GM12864 (cell line): Measurements from ENCODE around the gene DCAF7.

Source experiments
- DNase-seq: peaks from one replicate; pipeline ENCODE4 v3.0.0-alpha.2; 2011; ENCODE audit warnings: low read depth
- H3K4me3 ChIP-seq: 2 replicates; pipeline ENCODE4 v1.5.1; 2011; ENCODE audit warnings: mild to moderate bottlenecking, low read depth, low read length, control low read depth
- TF ChIP-seq, protein P1 (sequence below): IDR thresholded peaks from 2 replicates; pipeline ENCODE4 v1.5.1; 2011; ENCODE audit warnings: low read depth, mild to moderate bottlenecking, moderate library complexity, low read length, control low read depth, inconsistent platforms; ENCODE audit errors: missing control alignments

DCAF7 gene

GRCh38 chr17:63631062-63631461 lies 80.8 kb downstream of the DCAF7 start:
- no peak for DNase-seq
- H3K4me3 ChIP-seq = no peak overlapping the region
- TF ChIP-seq, protein P1, sequence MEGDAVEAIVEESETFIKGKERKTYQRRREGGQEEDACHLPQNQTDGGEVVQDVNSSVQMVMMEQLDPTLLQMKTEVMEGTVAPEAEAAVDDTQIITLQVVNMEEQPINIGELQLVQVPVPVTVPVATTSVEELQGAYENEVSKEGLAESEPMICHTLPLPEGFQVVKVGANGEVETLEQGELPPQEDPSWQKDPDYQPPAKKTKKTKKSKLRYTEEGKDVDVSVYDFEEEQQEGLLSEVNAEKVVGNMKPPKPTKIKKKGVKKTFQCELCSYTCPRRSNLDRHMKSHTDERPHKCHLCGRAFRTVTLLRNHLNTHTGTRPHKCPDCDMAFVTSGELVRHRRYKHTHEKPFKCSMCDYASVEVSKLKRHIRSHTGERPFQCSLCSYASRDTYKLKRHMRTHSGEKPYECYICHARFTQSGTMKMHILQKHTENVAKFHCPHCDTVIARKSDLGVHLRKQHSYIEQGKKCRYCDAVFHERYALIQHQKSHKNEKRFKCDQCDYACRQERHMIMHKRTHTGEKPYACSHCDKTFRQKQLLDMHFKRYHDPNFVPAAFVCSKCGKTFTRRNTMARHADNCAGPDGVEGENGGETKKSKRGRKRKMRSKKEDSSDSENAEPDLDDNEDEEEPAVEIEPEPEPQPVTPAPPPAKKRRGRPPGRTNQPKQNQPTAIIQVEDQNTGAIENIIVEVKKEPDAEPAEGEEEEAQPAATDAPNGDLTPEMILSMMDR = no peak

- TF ChIP-seq, protein P1 = no peak
- H3K4me3 ChIP-seq = no peak overlapping the region
- no peak for DNase-seq
Observed at GRCh38 chr17:63631626-63632025, 81.3 kb downstream of the DCAF7 start.

GRCh38 chr17:63633742-63634141 lies 83.5 kb downstream of the DCAF7 start:
- TF ChIP-seq, protein P1 = no peak
- DNase-seq = no peak
- no peak overlapping the region for H3K4me3 ChIP-seq

DNA sequence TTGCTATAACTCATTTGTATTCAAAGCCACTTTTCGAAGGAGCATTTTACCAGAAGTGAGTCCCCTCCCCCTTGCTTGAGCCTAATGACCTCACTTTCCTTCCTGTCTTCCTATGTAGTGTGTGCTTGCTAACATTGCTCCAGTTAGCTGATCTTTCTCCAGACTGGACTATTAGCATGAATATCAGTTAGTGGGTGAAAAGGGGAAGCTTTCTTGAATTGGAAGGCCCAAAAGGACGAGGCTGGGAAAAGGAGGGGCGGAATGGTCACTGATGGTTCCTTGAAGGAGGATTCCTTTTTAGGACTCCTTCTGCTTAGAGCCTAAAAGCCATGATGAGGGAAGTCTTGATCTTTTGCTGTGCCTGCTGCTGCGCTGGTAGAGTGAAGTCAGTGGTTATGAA lies 83.9 kb downstream of the DCAF7 start:
- DNase-seq = no peak
- TF ChIP-seq, protein P1 = no peak
- no peak overlapping the region for H3K4me3 ChIP-seq

GRCh38 chr17:63634816-63635215 lies 84.5 kb downstream of the DCAF7 start:
- H3K4me3 ChIP-seq = no peak overlapping the region
- no peak for DNase-seq
- TF ChIP-seq, protein P1 = no peak

DNA sequence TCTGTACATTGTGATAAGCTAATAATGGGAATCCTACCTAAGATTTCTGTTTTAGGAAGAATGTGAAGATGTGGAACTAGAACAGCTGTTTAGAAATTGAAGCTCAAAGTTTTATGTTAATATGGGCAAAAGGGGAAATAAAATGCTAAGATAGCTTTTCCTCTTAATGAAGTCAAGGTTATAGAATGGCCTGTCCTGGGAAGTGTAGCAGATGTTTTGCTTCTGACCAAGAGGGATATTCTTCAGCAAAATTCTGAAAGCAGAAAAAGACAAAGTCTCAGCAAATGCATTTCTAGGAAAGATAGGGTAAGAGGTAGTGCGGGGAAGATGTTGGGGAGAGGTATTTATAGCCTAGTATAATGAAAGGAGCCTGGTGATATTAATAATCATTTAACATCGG lies 85.0 kb downstream of the DCAF7 start:
- H3K4me3 ChIP-seq = no peak overlapping the region
- TF ChIP-seq, protein P1 = no peak
- no peak for DNase-seq

DNA sequence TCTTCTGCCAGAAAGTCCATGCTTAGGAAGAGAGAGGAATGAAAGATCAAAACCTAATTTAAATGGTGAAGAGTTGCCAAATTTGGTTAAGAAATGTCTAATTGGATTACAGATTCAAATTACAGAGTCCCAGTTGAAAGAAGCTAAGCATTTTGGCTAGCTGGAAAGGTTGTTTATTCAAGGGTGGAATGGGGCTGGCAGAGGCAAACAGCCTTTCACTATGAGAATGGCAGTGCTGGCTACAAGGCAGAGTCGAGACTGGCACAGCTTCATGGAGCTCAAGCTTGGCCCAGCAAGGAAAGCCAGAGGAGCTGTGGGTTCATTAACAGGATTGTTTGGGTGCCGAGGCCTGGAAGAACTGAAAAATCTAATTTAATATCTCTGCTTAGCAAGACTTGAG lies 85.5 kb downstream of the DCAF7 start:
- no peak for DNase-seq
- H3K4me3 ChIP-seq = no peak overlapping the region
- TF ChIP-seq, protein P1 = no peak
